NCI-H345 treated with DMSO at 0.1 percent for 48 hours (cell line): Measurements from ENCODE around the gene SFRP5.

Source experiments
- DNase-seq: peaks from one replicate; lab custom pipeline; 2025; ENCODE audit not compliant: unreplicated experiment; lab: John Stamatoyannopoulos, UW

The SFRP5 gene

GRCh38 chr10:97785731-97786130 lies 13.9 kb upstream of the SFRP5 start:
- DNase-seq = no peak

GRCh38 chr10:97785231-97785630 lies 13.4 kb upstream of the SFRP5 start:
- DNase-seq = peak; percentile 18

GRCh38 chr10:97784200-97784810 lies 12.5 kb upstream of the SFRP5 start:
- DNase-seq = no peak

- no peak for DNase-seq
Measured at GRCh38 chr10:97782455-97783228, 10.8 kb upstream of the SFRP5 start.

- no peak for DNase-seq
Measured at GRCh38 chr10:97781618-97782331, 10.0 kb upstream of the SFRP5 start.

GRCh38 chr10:97780841-97781617 lies 9.2 kb upstream of the SFRP5 start:
- DNase-seq = peak; percentile 34

- DNase-seq = no peak
Measured at GRCh38 chr10:97779975-97780374, 8.2 kb upstream of the SFRP5 start.

- no peak for DNase-seq
Measured at GRCh38 chr10:97779492-97779891, 7.7 kb upstream of the SFRP5 start.

GRCh38 chr10:97778452-97779302 lies 6.9 kb upstream of the SFRP5 start:
- no peak for DNase-seq

- no peak for DNase-seq
Measured at GRCh38 chr10:97777143-97777542, 5.3 kb upstream of the SFRP5 start.

- DNase-seq = no peak
Measured at GRCh38 chr10:97774811-97775294, 3.1 kb upstream of the SFRP5 start.

- DNase-seq = no peak
Measured at GRCh38 chr10:97773096-97773495, 1.3 kb upstream of the SFRP5 start.

- no peak for DNase-seq
Measured at GRCh38 chr10:97771055-97771891, 526 bp downstream of the SFRP5 start.

- no peak for DNase-seq
Measured at GRCh38 chr10:97770255-97770654, 1.5 kb downstream of the SFRP5 start.

GRCh38 chr10:97768322-97769315 lies 3.2 kb downstream of the SFRP5 start:
- DNase-seq = no peak

GRCh38 chr10:97766996-97767924 lies 4.5 kb downstream of the SFRP5 start:
- DNase-seq = no peak
